Endothelial cell of umbilical vein (primary cell): ENCODE results near the gene GAS7. TPM values are rescaled to one million over a fixed set of nuclear protein-coding genes. Genes with fewer than 3 reads are reported as not detected.

Experiments used
- BruUV-seq: library from RNA; stranded (reverse); fragments of 400-500 nt; replicated peaks from 2 replicates; lab custom pipeline; 2021; lab: Mats Ljungman, UMichigan
- CTCF ChIA-PET: fragments of 300-600, 350-600 bp; sonication (Branson Sonifier 250); formaldehyde crosslinking; loops from one replicate; lab custom pipeline; 2021; ENCODE audit warnings: antibody characterized with exemption, inconsistent platforms; lab: Charles Lee
- POLR2A ChIA-PET: fragments of 300-600, 350-600 bp; sonication (Branson Sonifier 250); formaldehyde crosslinking; loops from one replicate; lab custom pipeline; 2021; ENCODE audit warnings: antibody characterized with exemption, inconsistent platforms; lab: Charles Lee
- DNase-seq: peaks from one replicate; pipeline ENCODE4 v3.0.0-alpha.2; 2011; ENCODE audit warnings: low read depth, low spot score
- FAIRE-seq: peaks from 2 replicates; lab custom pipeline; 2011; peaks lifted over from hg19 to GRCh38; lab: Jason Lieb, UNC
- H2AFZ ChIP-seq: 2 replicates; pipeline ENCODE4 v1.6.0; 2012; ENCODE audit warnings: low read depth, low read length, control low read depth, inconsistent platforms
- H3K27ac ChIP-seq: 2 replicates; pipeline ENCODE4 v1.5.1; 2011; ENCODE audit warnings: low read depth, mild to moderate bottlenecking, control low read depth, low read length, moderate library complexity; ENCODE audit not compliant: insufficient read depth
- H3K27me3 ChIP-seq, 2 experiments: 2 replicates each; pipeline versions ENCODE4 v1.6.0 to v1.6.1; 2011; ENCODE audit warnings: low read length in 2 of 2, mixed read lengths in 1 of 2; ENCODE audit not compliant: control insufficient read depth in 2 of 2, insufficient read depth in 2 of 2
- H3K36me3 ChIP-seq, 2 experiments: 2 replicates in 1 of 2; 3 replicates in 1 of 2; pipeline ENCODE4 v1.5.1; 2011; ENCODE audit warnings: low read length in 2 of 2, mild to moderate bottlenecking in 1 of 2, moderate library complexity in 1 of 2; ENCODE audit not compliant: control insufficient read depth in 2 of 2, insufficient read depth in 2 of 2; ENCODE audit errors: extremely low read depth in 1 of 2
- H3K4me1 ChIP-seq: 3 replicates; pipeline ENCODE4 v1.5.1; 2011; ENCODE audit warnings: mild to moderate bottlenecking, low read length; ENCODE audit not compliant: control insufficient read depth, insufficient read depth; ENCODE audit errors: extremely low read depth
- H3K4me2 ChIP-seq: 2 replicates; pipeline ENCODE4 v1.6.1; 2011; ENCODE audit warnings: low read length, control low read depth, mixed read lengths; ENCODE audit not compliant: insufficient read depth
- H3K4me3 ChIP-seq, 3 experiments: fragments of 200-600 bp in 1 of 3; sonication (generic), shearing (Covaris generic) in 1 of 3; replicated peaks in 1 of 3; 2 replicates each; pipeline ENCODE4 v1.5.1; 2011 to 2016; ENCODE audit warnings: control low read depth in 3 of 3, low read length in 3 of 3, mild to moderate bottlenecking in 2 of 3, inconsistent platforms in 1 of 3, low read depth in 1 of 3, moderate library complexity in 1 of 3; ENCODE audit not compliant: insufficient read depth in 1 of 3
- H3K79me2 ChIP-seq: 2 replicates; pipeline ENCODE4 v1.6.0; 2012; ENCODE audit warnings: low read length, inconsistent platforms; ENCODE audit not compliant: control insufficient read depth, insufficient read depth
- H3K9ac ChIP-seq: replicated peaks from 2 replicates; pipeline ENCODE3; 2011; ENCODE audit warnings: low read length, control low read depth; ENCODE audit not compliant: insufficient read depth; ENCODE audit errors: extremely low read depth
- H3K9me1 ChIP-seq: replicated peaks from 3 replicates; pipeline ENCODE4 v1.6.0; 2011; ENCODE audit warnings: mild to moderate bottlenecking, low read length; ENCODE audit not compliant: control insufficient read depth, insufficient read depth; ENCODE audit errors: extremely low read depth
- H3K9me3 ChIP-seq: replicated peaks from 2 replicates; pipeline ENCODE4 v1.5.1; 2012; ENCODE audit warnings: low read length, inconsistent platforms; ENCODE audit not compliant: control insufficient read depth, insufficient read depth
- H4K20me1 ChIP-seq: replicated peaks from 2 replicates; pipeline ENCODE3; 2011; ENCODE audit warnings: mild to moderate bottlenecking, low read length; ENCODE audit not compliant: control insufficient read depth, insufficient read depth; ENCODE audit errors: extremely low read depth
- CTCF ChIP-seq, 2 donors: IDR thresholded peaks; 1 replicate in 1 of 2; 2 replicates in 1 of 2; pipeline ENCODE4 v1.5.1; 2011; ENCODE audit warnings: low read length in 2 of 2, mild to moderate bottlenecking in 2 of 2, moderate library complexity in 2 of 2, control low read depth in 1 of 2, inconsistent platforms in 1 of 2, low read depth in 1 of 2; ENCODE audit not compliant: insufficient read depth in 1 of 2; ENCODE audit errors: extremely low read depth in 1 of 2
- EZH2 ChIP-seq: IDR thresholded peaks from 2 replicates; pipeline ENCODE4 v1.6.1; 2012; ENCODE audit warnings: borderline replicate concordance, low read depth, mild to moderate bottlenecking, moderate library complexity, low read length, inconsistent platforms; ENCODE audit not compliant: severe bottlenecking
- FOS ChIP-seq: IDR thresholded peaks from 2 replicates; pipeline ENCODE4 v1.6.1; 2011; ENCODE audit warnings: mild to moderate bottlenecking, low read length, moderate library complexity, borderline replicate concordance; ENCODE audit not compliant: insufficient read depth
- GATA2 ChIP-seq: IDR thresholded peaks from 2 replicates; pipeline ENCODE4 v1.7.0; 2011; ENCODE audit warnings: low read depth, mild to moderate bottlenecking, moderate library complexity, mixed read lengths, low read length; ENCODE audit not compliant: insufficient read length, insufficient read depth
- JUN ChIP-seq: IDR thresholded peaks from 2 replicates; pipeline ENCODE4 v1.6.1; 2011; ENCODE audit warnings: borderline replicate concordance, low read depth; ENCODE audit not compliant: insufficient read length, insufficient read depth
- MAX ChIP-seq: IDR thresholded peaks from 2 replicates; pipeline ENCODE4 v1.6.1; 2011; ENCODE audit not compliant: insufficient read depth, insufficient read length
- MYC ChIP-seq: IDR thresholded peaks from one replicate; pipeline ENCODE4 v1.6.1; 2011; ENCODE audit warnings: mild to moderate bottlenecking, low read depth, low read length
- POLR2A ChIP-seq: IDR thresholded peaks from 2 replicates; pipeline ENCODE4 v1.6.1; 2012; ENCODE audit warnings: low read depth, mild to moderate bottlenecking, control low read depth, low read length
- POLR2AphosphoS5 ChIP-seq: IDR thresholded peaks from 2 replicates; pipeline ENCODE4 v1.6.1; 2012; ENCODE audit warnings: low read depth, mild to moderate bottlenecking, control low read depth, low read length, moderate library complexity; ENCODE audit not compliant: insufficient read depth
- dilution Hi-C: fragments of 300-500 bp; cut with MboI; formaldehyde crosslinking; loops from one replicate; pipeline ENCODE4 v1.15.0; 2019; ENCODE audit warnings: low sequenced_read_pairs; ENCODE audit not compliant: extremely low pct_ligation_motif_present
- intact Hi-C: fragments of 100-400 bp; cut with micrococcal nuclease; formaldehyde crosslinking; loops from one replicate; pipeline ENCODE4 v1.10.0; 2022
- polyA plus RNA-seq, 4 experiments: library from polyadenylated mRNA; depleted of rRNA in 3 of 4; stranded (reverse) in 3 of 4; unstranded in 1 of 4; fragments of >200 nt; gene quantifications; 2 replicates each; pipeline versions ENCODE4 v1.2.1 to v1.2.3, GENCODE V29; 2011 to 2012; ENCODE audit warnings: missing spikeins in 1 of 4
- total RNA-seq: library from RNA; stranded (reverse); gene quantifications from 2 replicates; pipeline ENCODE4 v1.2.3, GENCODE V29; 2021

Gene GAS7
- total and polyA plus RNA-seq, 2 donors (not counting 3 experiments of a cell fraction or from before 2014, with no cell fraction given) = not detected

- peaks cover 3% of the 10 kb centered on the region for H3K9me3 ChIP-seq
- TF ChIP-seq GATA2 (no peak), MYC (no peak), MAX (no peak), FOS (no peak), EZH2 (no peak), JUN (no peak), POLR2A (no peak), CTCF (IDR thresholded peaks at IDR 0.05; ENCODE audit: extremely low read depth in 1 of 2, insufficient read depth in 1 of 2, low read depth in 1 of 2, low read length in 2 of 2) (no peak), POLR2AphosphoS5 (no peak)
- no peak overlapping the region for H3K4me2 ChIP-seq
- no peak overlapping the region for H3K4me3 ChIP-seq
- DNase-seq (no peak), FAIRE-seq (no peak)
- BruUV-seq = no TSS peak
- no peaks in the 10 kb centered on the region for H3K9me1 ChIP-seq
- H3K36me3 ChIP-seq = no peaks in the 10 kb centered on the region
- H3K27me3 ChIP-seq = no peaks in the 10 kb centered on the region
- H3K79me2 ChIP-seq = no peaks in the 10 kb centered on the region
- intact Hi-C loops = no loop called here
- H2AFZ ChIP-seq = no peak overlapping the region
- H3K4me1 ChIP-seq = no peaks in the 10 kb centered on the region
- no peak overlapping the region for H3K9ac ChIP-seq
- dilution Hi-C loops = no loop called here
- no peaks in the 10 kb centered on the region for H4K20me1 ChIP-seq
- ChIA-PET CTCF (no interaction called here), POLR2A (no interaction called here)
- H3K27ac ChIP-seq = no peak overlapping the region
Observed at GRCh38 chr17:9941305-9941704, 257.1 kb downstream of the GAS7 start.
